Esophagus squamous epithelium (tissue), 4 donors: ENCODE measurements around the gene EYS.

Source experiments
- POLR2A ChIP-seq, 4 donors: fragments of 450-650 bp; IDR thresholded peaks; one replicate each; pipeline ENCODE4 v1.6.1; 2017; ENCODE audit warnings: antibody characterized with exemption in 4 of 4, mild to moderate bottlenecking in 4 of 4, moderate library complexity in 3 of 4
- TF ChIP-seq, protein P1 (sequence below), 6 experiments: fragments of 450-650 bp in 4 of 6; fragments of 200-600 bp in 2 of 6; sonication (generic) in 2 of 6; IDR thresholded peaks; one replicate each; pipeline ENCODE4 v1.5.1; 2016 to 2019; ENCODE audit warnings: antibody characterized with exemption in 6 of 6, mild to moderate bottlenecking in 4 of 6, moderate library complexity in 4 of 6

DNA sequence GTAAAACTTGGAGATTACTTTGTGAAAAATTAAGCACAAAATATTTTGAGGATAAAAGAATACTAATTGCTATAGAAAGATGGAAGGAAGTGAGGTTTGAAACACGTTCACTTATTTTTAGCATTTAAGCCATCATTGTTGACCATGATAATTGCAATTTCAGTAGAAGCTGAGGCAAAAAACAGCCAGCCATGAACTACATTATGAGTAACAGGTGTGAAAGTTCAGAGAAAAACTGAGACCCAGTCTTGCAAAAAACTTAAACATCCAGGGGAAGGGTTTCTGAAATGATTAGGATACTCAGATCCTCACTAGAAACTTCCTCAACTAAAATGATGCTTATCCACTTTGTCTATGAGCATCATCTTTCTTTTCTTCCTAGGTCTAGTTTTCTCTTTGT, 1452.0 kb downstream of the EYS start:
- TF ChIP-seq, protein P1, sequence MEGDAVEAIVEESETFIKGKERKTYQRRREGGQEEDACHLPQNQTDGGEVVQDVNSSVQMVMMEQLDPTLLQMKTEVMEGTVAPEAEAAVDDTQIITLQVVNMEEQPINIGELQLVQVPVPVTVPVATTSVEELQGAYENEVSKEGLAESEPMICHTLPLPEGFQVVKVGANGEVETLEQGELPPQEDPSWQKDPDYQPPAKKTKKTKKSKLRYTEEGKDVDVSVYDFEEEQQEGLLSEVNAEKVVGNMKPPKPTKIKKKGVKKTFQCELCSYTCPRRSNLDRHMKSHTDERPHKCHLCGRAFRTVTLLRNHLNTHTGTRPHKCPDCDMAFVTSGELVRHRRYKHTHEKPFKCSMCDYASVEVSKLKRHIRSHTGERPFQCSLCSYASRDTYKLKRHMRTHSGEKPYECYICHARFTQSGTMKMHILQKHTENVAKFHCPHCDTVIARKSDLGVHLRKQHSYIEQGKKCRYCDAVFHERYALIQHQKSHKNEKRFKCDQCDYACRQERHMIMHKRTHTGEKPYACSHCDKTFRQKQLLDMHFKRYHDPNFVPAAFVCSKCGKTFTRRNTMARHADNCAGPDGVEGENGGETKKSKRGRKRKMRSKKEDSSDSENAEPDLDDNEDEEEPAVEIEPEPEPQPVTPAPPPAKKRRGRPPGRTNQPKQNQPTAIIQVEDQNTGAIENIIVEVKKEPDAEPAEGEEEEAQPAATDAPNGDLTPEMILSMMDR (IDR thresholded peaks at IDR 0.05) = no peak
- TF ChIP-seq POLR2A (IDR thresholded peaks at IDR 0.05) = no peak
